Mammary epithelial cell (primary cell): ENCODE data around the gene BAZ2B.

Experiments
- EZH2 ChIP-seq: IDR thresholded peaks from 2 replicates; pipeline ENCODE4 v1.6.1; 2012; ENCODE audit warnings: low read length, inconsistent platforms, borderline replicate concordance
- TF ChIP-seq, protein P1 (sequence below), 2 donors: IDR thresholded peaks in 1 of 2; conservative IDR thresholded peaks in 1 of 2; 2 replicates each; pipeline ENCODE4 v1.5.1; 2011 to 2012; ENCODE audit warnings: inconsistent platforms in 2 of 2, low read length in 2 of 2, mild to moderate bottlenecking in 2 of 2, control low read depth in 1 of 2, low read depth in 1 of 2; ENCODE audit not compliant: insufficient read depth in 1 of 2; ENCODE audit errors: extremely low read depth in 1 of 2

- TF ChIP-seq, protein P1, sequence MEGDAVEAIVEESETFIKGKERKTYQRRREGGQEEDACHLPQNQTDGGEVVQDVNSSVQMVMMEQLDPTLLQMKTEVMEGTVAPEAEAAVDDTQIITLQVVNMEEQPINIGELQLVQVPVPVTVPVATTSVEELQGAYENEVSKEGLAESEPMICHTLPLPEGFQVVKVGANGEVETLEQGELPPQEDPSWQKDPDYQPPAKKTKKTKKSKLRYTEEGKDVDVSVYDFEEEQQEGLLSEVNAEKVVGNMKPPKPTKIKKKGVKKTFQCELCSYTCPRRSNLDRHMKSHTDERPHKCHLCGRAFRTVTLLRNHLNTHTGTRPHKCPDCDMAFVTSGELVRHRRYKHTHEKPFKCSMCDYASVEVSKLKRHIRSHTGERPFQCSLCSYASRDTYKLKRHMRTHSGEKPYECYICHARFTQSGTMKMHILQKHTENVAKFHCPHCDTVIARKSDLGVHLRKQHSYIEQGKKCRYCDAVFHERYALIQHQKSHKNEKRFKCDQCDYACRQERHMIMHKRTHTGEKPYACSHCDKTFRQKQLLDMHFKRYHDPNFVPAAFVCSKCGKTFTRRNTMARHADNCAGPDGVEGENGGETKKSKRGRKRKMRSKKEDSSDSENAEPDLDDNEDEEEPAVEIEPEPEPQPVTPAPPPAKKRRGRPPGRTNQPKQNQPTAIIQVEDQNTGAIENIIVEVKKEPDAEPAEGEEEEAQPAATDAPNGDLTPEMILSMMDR (conservative IDR thresholded peaks at IDR 0.05 in 1 of 2, IDR thresholded peaks at IDR 0.05 in 1 of 2; ENCODE audit: extremely low read depth in 1 of 2, insufficient read depth in 1 of 2, low read depth in 1 of 2, low read length in 2 of 2), result no peak
- no peak for TF ChIP-seq EZH2
Measured at GRCh38 chr2:159538801-159539200, 77.5 kb downstream of the BAZ2B start.
